Measurements from ENCODE around the gene TRAPPC10.

The TRAPPC10 gene

DNA sequence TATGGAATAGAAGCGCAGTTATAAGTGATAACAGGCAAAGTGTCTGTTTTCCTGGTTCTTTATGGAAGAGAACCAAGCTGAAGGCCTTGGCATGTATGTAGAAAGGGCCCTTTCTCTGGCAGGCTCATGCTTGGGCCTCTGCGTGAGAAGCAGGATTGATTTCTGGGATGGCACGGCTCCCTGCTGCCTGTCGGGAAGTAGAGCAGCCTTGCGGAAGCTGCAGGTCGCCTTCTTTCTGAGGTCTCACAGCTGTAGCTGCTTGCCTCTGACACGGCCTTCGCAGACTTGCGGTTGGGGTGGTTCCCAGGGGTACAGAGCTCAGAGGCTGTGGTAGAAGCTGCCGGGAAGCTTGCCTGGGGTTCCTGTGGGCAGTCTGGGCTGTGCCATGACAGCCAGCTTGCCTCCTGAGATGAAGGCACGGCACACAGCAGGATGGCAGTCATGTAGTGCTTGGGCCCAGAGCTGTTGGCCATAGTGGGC lies 39.4 kb downstream of the TRAPPC10 start:
- Histone ChIP-seq H3K27me3 (ENCODE audit: low read depth, low read length) (no peaks in the 10 kb centered on the region), H3K4me2 (ENCODE audit: low read length) (no peak overlapping the region), H3K4me3 (ENCODE audit: low read length) (no peak overlapping the region), H3K36me3 (replicated peaks; ENCODE audit: low read depth, low read length) (peaks cover under 1% of the 10 kb centered on the region), H3K4me1 (ENCODE audit: low read length) (peaks cover 17% of the 10 kb centered on the region; the same call in 1 of the 2 replicates), H2AFZ (ENCODE audit: low read depth, low read length) (no peak overlapping the region), H4K20me1 (ENCODE audit: insufficient read depth, low read length) (no peaks in the 10 kb centered on the region), H3K79me2 (ENCODE audit: low read length) (peaks cover 16% of the 10 kb centered on the region), H3K9me3 (ENCODE audit: insufficient read depth, low read length) (no peaks in the 10 kb centered on the region), H3K9ac (ENCODE audit: low read length) (no peak overlapping the region), H3K27ac (ENCODE audit: low read length) (no peak overlapping the region)
- TF ChIP-seq EZH2phosphoT487 (IDR thresholded peaks at IDR 0.05; ENCODE audit: low read depth), result no peak
- TF ChIP-seq, protein P1, sequence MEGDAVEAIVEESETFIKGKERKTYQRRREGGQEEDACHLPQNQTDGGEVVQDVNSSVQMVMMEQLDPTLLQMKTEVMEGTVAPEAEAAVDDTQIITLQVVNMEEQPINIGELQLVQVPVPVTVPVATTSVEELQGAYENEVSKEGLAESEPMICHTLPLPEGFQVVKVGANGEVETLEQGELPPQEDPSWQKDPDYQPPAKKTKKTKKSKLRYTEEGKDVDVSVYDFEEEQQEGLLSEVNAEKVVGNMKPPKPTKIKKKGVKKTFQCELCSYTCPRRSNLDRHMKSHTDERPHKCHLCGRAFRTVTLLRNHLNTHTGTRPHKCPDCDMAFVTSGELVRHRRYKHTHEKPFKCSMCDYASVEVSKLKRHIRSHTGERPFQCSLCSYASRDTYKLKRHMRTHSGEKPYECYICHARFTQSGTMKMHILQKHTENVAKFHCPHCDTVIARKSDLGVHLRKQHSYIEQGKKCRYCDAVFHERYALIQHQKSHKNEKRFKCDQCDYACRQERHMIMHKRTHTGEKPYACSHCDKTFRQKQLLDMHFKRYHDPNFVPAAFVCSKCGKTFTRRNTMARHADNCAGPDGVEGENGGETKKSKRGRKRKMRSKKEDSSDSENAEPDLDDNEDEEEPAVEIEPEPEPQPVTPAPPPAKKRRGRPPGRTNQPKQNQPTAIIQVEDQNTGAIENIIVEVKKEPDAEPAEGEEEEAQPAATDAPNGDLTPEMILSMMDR (IDR thresholded peaks at IDR 0.05; ENCODE audit: low read depth, low read length), result no peak

DNA sequence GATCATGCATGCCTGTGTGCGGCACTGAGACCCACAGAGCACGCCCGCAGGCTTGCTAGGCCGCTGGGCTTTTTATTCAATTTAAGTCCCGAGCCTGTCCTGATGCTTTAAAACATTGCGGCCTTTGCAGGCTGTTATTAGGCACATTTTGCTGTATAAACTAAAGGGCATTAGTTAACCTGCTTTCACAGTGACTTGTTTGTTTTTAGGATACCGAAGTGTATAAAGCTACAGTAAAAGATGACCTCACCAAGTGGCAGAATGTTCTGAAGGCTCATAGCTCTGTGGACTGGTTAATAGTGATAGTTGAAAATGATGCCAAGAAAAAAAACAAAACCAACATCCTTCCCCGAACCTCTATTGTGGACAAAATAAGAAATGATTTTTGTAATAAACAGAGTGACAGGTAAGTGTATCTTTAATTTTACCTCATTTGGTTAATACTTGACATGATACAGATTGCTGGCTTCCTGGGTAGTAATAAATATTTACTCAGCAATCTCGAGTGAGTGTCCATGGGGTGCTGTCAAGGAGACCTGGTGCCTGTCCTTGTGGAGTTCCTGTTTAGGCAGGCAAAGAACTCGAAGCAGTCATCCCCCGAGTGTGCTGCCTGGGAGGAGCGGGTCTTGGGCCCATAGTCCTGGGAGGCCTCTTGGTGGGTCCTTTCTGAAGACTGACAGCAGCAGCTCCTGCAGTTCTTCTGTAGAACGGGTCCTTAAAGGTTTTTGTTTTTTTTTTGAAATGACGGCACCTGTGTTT lies 40.1 kb downstream of the TRAPPC10 start:
- Histone ChIP-seq H3K36me3 (replicated peaks; ENCODE audit: low read depth, low read length) (peaks cover 4% of the 10 kb centered on the region), H3K79me2 (ENCODE audit: low read length) (peaks cover 16% of the 10 kb centered on the region), H3K4me3 (ENCODE audit: low read length) (no peak overlapping the region), H3K27me3 (ENCODE audit: low read depth, low read length) (no peaks in the 10 kb centered on the region), H3K27ac (ENCODE audit: low read length) (no peak overlapping the region), H3K9me3 (ENCODE audit: insufficient read depth, low read length) (no peaks in the 10 kb centered on the region), H3K4me2 (ENCODE audit: low read length) (no peak overlapping the region), H2AFZ (ENCODE audit: low read depth, low read length) (no peak overlapping the region), H3K9ac (ENCODE audit: low read length) (no peak overlapping the region), H3K4me1 (ENCODE audit: low read length) (peaks cover 17% of the 10 kb centered on the region; the same call in 1 of the 2 replicates), H4K20me1 (ENCODE audit: insufficient read depth, low read length) (no peaks in the 10 kb centered on the region)
- TF ChIP-seq EZH2phosphoT487 (IDR thresholded peaks at IDR 0.05; ENCODE audit: low read depth), result no peak
- TF ChIP-seq, protein P1 (IDR thresholded peaks at IDR 0.05; ENCODE audit: low read depth, low read length), result no peak

DNA sequence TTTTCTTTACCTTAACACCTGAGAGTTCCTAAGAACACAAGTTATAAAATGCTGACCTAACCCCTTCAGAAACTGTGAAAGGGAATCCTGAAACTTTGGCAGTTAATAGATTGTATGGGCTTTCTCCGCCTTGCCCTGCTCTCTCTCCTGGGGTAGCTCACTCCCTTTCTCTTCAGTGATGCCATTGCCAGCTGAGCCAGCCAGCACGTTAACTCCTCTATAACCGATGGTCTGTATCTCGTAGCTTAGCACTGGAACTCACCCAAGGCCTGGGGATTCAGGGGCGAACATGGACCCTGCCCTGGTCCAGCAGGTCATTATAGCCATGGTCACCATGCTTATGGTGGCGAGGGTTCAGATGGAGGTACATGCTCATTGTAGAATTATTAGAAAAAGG lies 40.7 kb downstream of the TRAPPC10 start:
- Histone ChIP-seq H4K20me1 (ENCODE audit: insufficient read depth, low read length) (no peaks in the 10 kb centered on the region), H3K27me3 (ENCODE audit: low read depth, low read length) (no peaks in the 10 kb centered on the region), H3K4me2 (ENCODE audit: low read length) (no peak overlapping the region), H3K36me3 (replicated peaks; ENCODE audit: low read depth, low read length) (peaks cover 4% of the 10 kb centered on the region), H2AFZ (ENCODE audit: low read depth, low read length) (no peak overlapping the region), H3K4me1 (ENCODE audit: low read length) (peaks cover 17% of the 10 kb centered on the region; the same call in 1 of the 2 replicates), H3K9ac (ENCODE audit: low read length) (no peak overlapping the region), H3K79me2 (ENCODE audit: low read length) (peaks cover 16% of the 10 kb centered on the region), H3K4me3 (ENCODE audit: low read length) (no peak overlapping the region), H3K27ac (ENCODE audit: low read length) (no peak overlapping the region), H3K9me3 (ENCODE audit: insufficient read depth, low read length) (no peaks in the 10 kb centered on the region)
- TF ChIP-seq EZH2phosphoT487 (IDR thresholded peaks at IDR 0.05; ENCODE audit: low read depth), result no peak
- TF ChIP-seq, protein P1 (IDR thresholded peaks at IDR 0.05; ENCODE audit: low read depth, low read length), result no peak

DNA sequence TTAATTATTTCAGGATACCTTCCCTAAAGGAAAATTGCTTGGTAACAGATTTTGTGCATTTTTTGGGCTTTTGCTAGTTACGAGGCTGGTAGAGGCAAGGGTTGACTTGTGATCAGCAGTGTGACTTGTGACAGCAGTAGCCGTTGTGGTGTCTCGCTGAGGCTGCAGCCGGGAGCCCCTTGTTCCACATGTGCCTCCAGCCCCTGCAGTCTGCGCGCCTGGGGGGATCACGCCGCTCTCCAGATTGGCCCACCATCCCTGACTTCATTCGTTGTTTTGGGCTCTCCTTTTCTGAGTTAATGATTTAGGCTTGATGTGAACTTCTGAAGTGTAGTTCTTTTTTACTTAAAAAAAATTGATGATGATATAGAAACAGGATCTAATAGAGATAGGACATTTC lies 41.5 kb downstream of the TRAPPC10 start:
- H3K4me1 ChIP-seq (ENCODE audit: low read length), result peaks cover 17% of the 10 kb centered on the region; the same call in 1 of the 2 replicates

More for the DNA sequence above, 41.5 kb downstream of the TRAPPC10 start:
- Histone ChIP-seq H3K4me3 (ENCODE audit: low read length) (no peak overlapping the region), H4K20me1 (ENCODE audit: insufficient read depth, low read length) (no peaks in the 10 kb centered on the region), H3K9ac (ENCODE audit: low read length) (no peak overlapping the region), H3K4me2 (ENCODE audit: low read length) (no peak overlapping the region), H3K9me3 (ENCODE audit: insufficient read depth, low read length) (no peaks in the 10 kb centered on the region), H3K27ac (ENCODE audit: low read length) (no peak overlapping the region), H2AFZ (ENCODE audit: low read depth, low read length) (no peak overlapping the region), H3K79me2 (ENCODE audit: low read length) (peaks cover 16% of the 10 kb centered on the region), H3K27me3 (ENCODE audit: low read depth, low read length) (no peaks in the 10 kb centered on the region), H3K36me3 (replicated peaks; ENCODE audit: low read depth, low read length) (peaks cover 4% of the 10 kb centered on the region)
- TF ChIP-seq, protein P1 (IDR thresholded peaks at IDR 0.05; ENCODE audit: low read depth, low read length), result no peak
- no peak for TF ChIP-seq EZH2phosphoT487 (IDR thresholded peaks at IDR 0.05; ENCODE audit: low read depth)

Data from OCI-LY3 (cell line).